Measurements from ENCODE around the gene ELFN1.

Gene ELFN1

GRCh38 chr7:1637155-1637554 is 32.9 kb upstream of the ELFN1 start:
- TF ChIP-seq CTCF (IDR thresholded peaks at IDR 0.05; ENCODE audit: borderline replicate concordance, control extremely low read depth, extremely low read depth, insufficient read depth, missing control alignments), result no peak
- in situ Hi-C loops (cut with MboI; ENCODE audit: low sequenced_read_pairs, unreplicated experiment), result no loop called here
- no peak for DNase-seq (ENCODE audit: low spot score)

- no peak for TF ChIP-seq CTCF (IDR thresholded peaks at IDR 0.05; ENCODE audit: borderline replicate concordance, control extremely low read depth, extremely low read depth, insufficient read depth, missing control alignments)
- in situ Hi-C loops (cut with MboI; ENCODE audit: low sequenced_read_pairs, unreplicated experiment), result no loop called here
- no peak for DNase-seq (ENCODE audit: low spot score)
These were observed 31.8 kb upstream of the ELFN1 start for GRCh38 chr7:1638215-1638661.

DNA sequence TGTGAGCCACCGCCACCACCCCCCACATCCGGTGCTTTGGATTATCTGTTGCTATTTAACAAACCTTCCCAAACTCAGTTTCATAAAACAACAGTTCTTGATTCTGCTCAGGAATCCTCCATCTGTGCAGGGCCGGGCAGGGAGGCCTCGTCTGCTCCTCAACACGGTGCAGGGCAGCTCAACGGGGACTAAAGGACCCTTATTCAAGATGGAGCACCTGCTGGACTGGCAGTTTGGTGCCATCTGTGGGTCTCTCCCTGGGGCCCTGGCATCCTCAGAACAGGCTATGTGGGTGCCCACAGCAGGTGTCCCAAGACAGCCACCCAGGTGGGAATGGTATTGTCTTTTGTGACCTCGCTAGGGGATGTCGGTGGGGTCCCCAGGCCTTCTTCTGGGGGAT is 31.0 kb upstream of the ELFN1 start:
- DNase-seq (ENCODE audit: low spot score), result no peak
- in situ Hi-C loops (cut with MboI; ENCODE audit: low sequenced_read_pairs, unreplicated experiment), result no loop called here
- TF ChIP-seq CTCF (IDR thresholded peaks at IDR 0.05; ENCODE audit: borderline replicate concordance, control extremely low read depth, extremely low read depth, insufficient read depth, missing control alignments), result no peak

DNA sequence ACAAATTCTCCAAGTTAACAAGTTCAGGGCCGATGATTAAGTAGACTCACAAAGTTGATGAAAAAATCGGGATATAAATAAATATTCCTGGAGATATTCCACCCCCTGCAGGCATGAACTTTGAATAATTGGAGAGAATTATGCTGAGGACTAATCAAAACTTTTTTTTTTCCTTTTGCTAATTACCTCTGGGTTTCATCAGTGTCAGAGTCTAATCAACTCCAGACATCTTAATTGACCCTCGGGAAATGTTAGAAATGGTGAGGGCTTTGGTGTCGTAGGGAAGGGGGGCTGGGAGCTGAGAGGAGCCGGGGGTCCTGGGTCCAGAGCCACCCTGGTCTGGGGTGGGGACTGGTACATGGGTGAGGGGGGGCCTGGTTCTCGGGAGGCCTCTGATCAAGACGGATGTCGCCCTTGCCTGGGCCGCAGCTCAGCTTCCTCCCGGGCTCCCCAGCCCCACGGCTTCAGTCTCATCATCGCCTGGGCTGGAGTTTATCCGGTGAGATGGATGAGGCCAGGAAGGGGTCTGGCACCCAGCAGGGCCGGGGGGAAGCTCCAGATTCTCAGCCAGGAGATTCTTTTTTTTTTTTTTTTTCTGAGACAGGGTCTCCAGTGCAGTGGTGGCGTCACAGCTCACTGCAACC is 30.4 kb upstream of the ELFN1 start:
- TF ChIP-seq CTCF (IDR thresholded peaks at IDR 0.05; ENCODE audit: borderline replicate concordance, control extremely low read depth, extremely low read depth, insufficient read depth, missing control alignments), result no peak
- in situ Hi-C loops (cut with MboI; ENCODE audit: low sequenced_read_pairs, unreplicated experiment), result no loop called here
- no peak for DNase-seq (ENCODE audit: low spot score)

- DNase-seq (ENCODE audit: low spot score), result no peak
- in situ Hi-C loops (cut with MboI; ENCODE audit: low sequenced_read_pairs, unreplicated experiment), result no loop called here
- TF ChIP-seq CTCF (IDR thresholded peaks at IDR 0.05; ENCODE audit: borderline replicate concordance, control extremely low read depth, extremely low read depth, insufficient read depth, missing control alignments), result no peak
These were observed 29.5 kb upstream of the ELFN1 start for GRCh38 chr7:1640376-1641172.

GRCh38 chr7:1641173-1641572 is 28.9 kb upstream of the ELFN1 start:
- no peak for DNase-seq (ENCODE audit: low spot score)
- in situ Hi-C loops (cut with MboI; ENCODE audit: low sequenced_read_pairs, unreplicated experiment), result no loop called here
- TF ChIP-seq CTCF (IDR thresholded peaks at IDR 0.05; ENCODE audit: borderline replicate concordance, control extremely low read depth, extremely low read depth, insufficient read depth, missing control alignments), result no peak

Measured in GM13976 (cell line).